ENCODE data around the gene TMEM198.

The TMEM198 gene

GRCh38 chr2:219565130-219566080, 21.6 kb downstream of the TMEM198 start:
- no peaks in the 10 kb centered on the region for H3K9me2 ChIP-seq (replicated peaks; ENCODE audit: control insufficient read depth, low read length)
- H3K4me3 ChIP-seq (ENCODE audit: low read length) = no peak overlapping the region
- H3K9me3 ChIP-seq (ENCODE audit: control insufficient read depth, insufficient read depth, low read length) = no peaks in the 10 kb centered on the region
- H4K20me1 ChIP-seq (ENCODE audit: control insufficient read depth, insufficient read depth, low read depth, low read length) = no peaks in the 10 kb centered on the region
- H3F3A ChIP-seq (ENCODE audit: control insufficient read depth, insufficient read depth) = no peaks in the 10 kb centered on the region
- H3K4me1 ChIP-seq (ENCODE audit: control insufficient read depth, low read length) = no peaks in the 10 kb centered on the region
- H3K27me3 ChIP-seq (ENCODE audit: control insufficient read depth, low read length) = no peaks in the 10 kb centered on the region
- no peak overlapping the region for H3K27ac ChIP-seq (ENCODE audit: low read depth, low read length)
- H3K36me3 ChIP-seq (ENCODE audit: control insufficient read depth, low read length) = no peaks in the 10 kb centered on the region
- TF ChIP-seq EZH2phosphoT487 (IDR thresholded peaks at IDR 0.05; ENCODE audit: borderline replicate concordance, low read length) = no peak
- no peak for TF ChIP-seq CTCF (IDR thresholded peaks at IDR 0.05; ENCODE audit: low read depth, low read length, poor library complexity, severe bottlenecking)
- no peak overlapping the region for H3K4me2 ChIP-seq (ENCODE audit: low read length)
- no peaks in the 10 kb centered on the region for H3K79me2 ChIP-seq (ENCODE audit: control insufficient read depth, low read length)

GRCh38 chr2:219566640-219567039, 22.8 kb downstream of the TMEM198 start:
- H4K20me1 ChIP-seq (ENCODE audit: control insufficient read depth, insufficient read depth, low read depth, low read length) = no peaks in the 10 kb centered on the region
- no peak overlapping the region for H3K4me2 ChIP-seq (ENCODE audit: low read length)
- TF ChIP-seq CTCF (IDR thresholded peaks at IDR 0.05; ENCODE audit: low read depth, low read length, poor library complexity, severe bottlenecking) = no peak
- TF ChIP-seq EZH2phosphoT487 (IDR thresholded peaks at IDR 0.05; ENCODE audit: borderline replicate concordance, low read length) = no peak
- no peaks in the 10 kb centered on the region; the same call in 1 of the 2 replicates for H3K27me3 ChIP-seq (ENCODE audit: control insufficient read depth, low read length)
- H3K9me3 ChIP-seq (ENCODE audit: control insufficient read depth, insufficient read depth, low read length) = no peaks in the 10 kb centered on the region
- H3K4me1 ChIP-seq (ENCODE audit: control insufficient read depth, low read length) = no peaks in the 10 kb centered on the region
- H3K79me2 ChIP-seq (ENCODE audit: control insufficient read depth, low read length) = no peaks in the 10 kb centered on the region
- H3F3A ChIP-seq (ENCODE audit: control insufficient read depth, insufficient read depth) = no peaks in the 10 kb centered on the region
- H3K4me3 ChIP-seq (ENCODE audit: low read length) = no peak overlapping the region
- no peaks in the 10 kb centered on the region for H3K36me3 ChIP-seq (ENCODE audit: control insufficient read depth, low read length)
- H3K9me2 ChIP-seq (replicated peaks; ENCODE audit: control insufficient read depth, low read length) = no peaks in the 10 kb centered on the region
- H3K27ac ChIP-seq (ENCODE audit: low read depth, low read length) = no peak overlapping the region

DNA sequence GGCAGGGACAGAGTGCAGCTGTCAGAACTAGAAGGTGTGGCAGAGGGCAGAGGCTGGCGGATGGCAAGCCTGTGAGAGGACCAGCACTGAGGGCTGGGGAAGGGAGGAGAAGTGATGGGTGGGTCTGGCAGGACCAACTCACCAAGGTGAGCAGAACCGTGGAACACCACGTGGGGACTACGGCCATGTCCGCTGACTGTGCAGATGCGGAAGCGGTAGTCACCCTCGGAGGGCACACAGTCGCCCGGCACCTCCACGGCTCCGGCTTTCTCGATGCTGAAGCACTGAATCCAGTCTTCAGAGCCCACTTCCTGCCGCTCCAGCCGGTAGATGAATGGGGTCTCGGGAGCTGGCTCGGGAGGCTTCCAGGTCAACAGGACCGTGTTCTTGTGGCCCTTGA, 23.3 kb downstream of the TMEM198 start:
- Histone ChIP-seq H4K20me1 (ENCODE audit: control insufficient read depth, insufficient read depth, low read depth, low read length) (no peaks in the 10 kb centered on the region), H3K9me3 (ENCODE audit: control insufficient read depth, insufficient read depth, low read length) (no peaks in the 10 kb centered on the region), H3K79me2 (ENCODE audit: control insufficient read depth, low read length) (no peaks in the 10 kb centered on the region), H3K36me3 (ENCODE audit: control insufficient read depth, low read length) (no peaks in the 10 kb centered on the region), H3K27me3 (ENCODE audit: control insufficient read depth, low read length) (no peaks in the 10 kb centered on the region; the same call in 1 of the 2 replicates), H3F3A (ENCODE audit: control insufficient read depth, insufficient read depth) (no peaks in the 10 kb centered on the region), H3K4me2 (ENCODE audit: low read length) (no peak overlapping the region), H3K27ac (ENCODE audit: low read depth, low read length) (no peak overlapping the region), H3K9me2 (replicated peaks; ENCODE audit: control insufficient read depth, low read length) (no peaks in the 10 kb centered on the region), H3K4me1 (ENCODE audit: control insufficient read depth, low read length) (no peaks in the 10 kb centered on the region), H3K4me3 (ENCODE audit: low read length) (no peak overlapping the region)
- TF ChIP-seq EZH2phosphoT487 (IDR thresholded peaks at IDR 0.05; ENCODE audit: borderline replicate concordance, low read length) (no peak), CTCF (IDR thresholded peaks at IDR 0.05; ENCODE audit: low read depth, low read length, poor library complexity, severe bottlenecking) (no peak)

Measured in DOHH2 (cell line).